ENCODE results near the gene JMJD7.

The JMJD7 gene

GRCh38 chr15:41885321-41885720, 57.4 kb downstream of the JMJD7 start:
- Mint-ChIP-seq H3K36me3 (no peaks in the 10 kb centered on the region), H3K27ac (no peak overlapping the region), H3K27me3 (peaks cover 36% of the 10 kb centered on the region), H3K4me1 (peaks cover 30% of the 10 kb centered on the region), H3K9me3 (no peaks in the 10 kb centered on the region), H3K4me3 (no peak overlapping the region)
- CTCF ChIA-PET = no interaction called here
- no peak for DNase-seq

DNA sequence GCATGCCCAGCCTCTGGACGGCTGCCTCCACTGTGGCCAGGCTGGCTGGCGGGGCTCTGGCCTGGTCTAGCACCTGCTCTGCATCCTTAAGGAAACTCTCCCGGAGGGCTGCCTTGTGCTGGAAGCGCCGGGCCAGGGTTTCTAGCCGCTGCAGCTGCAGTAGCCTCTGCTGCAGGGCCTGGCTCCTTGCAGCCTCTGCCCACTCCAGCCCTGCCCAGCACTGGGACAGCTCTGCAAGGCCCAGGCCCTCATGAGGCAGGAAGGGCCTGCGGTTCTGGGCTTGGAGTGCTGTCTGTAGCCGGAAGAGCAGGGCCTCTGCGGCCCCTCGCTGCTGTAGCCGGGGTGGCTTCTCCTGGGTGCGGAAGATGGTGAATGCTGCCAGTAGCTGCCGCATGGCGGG, 57.9 kb downstream of the JMJD7 start:
- Mint-ChIP-seq H3K27ac (no peak overlapping the region), H3K4me3 (no peak overlapping the region)
- CTCF ChIA-PET = no interaction called here

GRCh38 chr15:41886741-41887140, 58.8 kb downstream of the JMJD7 start:
- DNase-seq = no peak
- no peak overlapping the region for H3K4me3 Mint-ChIP-seq
- no peaks in the 10 kb centered on the region for H3K9me3 Mint-ChIP-seq
- no peaks in the 10 kb centered on the region for H3K36me3 Mint-ChIP-seq
- peaks cover 21% of the 10 kb centered on the region for H3K27me3 Mint-ChIP-seq
- peaks cover 27% of the 10 kb centered on the region for H3K4me1 Mint-ChIP-seq
- H3K27ac Mint-ChIP-seq = no peak overlapping the region
- CTCF ChIA-PET = no interaction called here

More for the DNA sequence above, 57.9 kb downstream of the JMJD7 start:
- H3K9me3 Mint-ChIP-seq = no peaks in the 10 kb centered on the region
- peaks cover 30% of the 10 kb centered on the region for H3K27me3 Mint-ChIP-seq
- H3K4me1 Mint-ChIP-seq = peaks cover 30% of the 10 kb centered on the region
- H3K36me3 Mint-ChIP-seq = no peaks in the 10 kb centered on the region
- DNase-seq = no peak

GRCh38 chr15:41887161-41887560, 59.3 kb downstream of the JMJD7 start:
- Mint-ChIP-seq H3K27ac (no peak overlapping the region), H3K4me3 (no peak overlapping the region), H3K9me3 (no peaks in the 10 kb centered on the region), H3K27me3 (peaks cover 17% of the 10 kb centered on the region), H3K36me3 (no peaks in the 10 kb centered on the region), H3K4me1 (peaks cover 30% of the 10 kb centered on the region)
- CTCF ChIA-PET = no interaction called here
- DNase-seq = no peak
